Measurements from ENCODE around the gene VPS11.
A peak's percentile ranks its signal among the peaks of the same experiment; 100 is the strongest.

Gene VPS11

DNA sequence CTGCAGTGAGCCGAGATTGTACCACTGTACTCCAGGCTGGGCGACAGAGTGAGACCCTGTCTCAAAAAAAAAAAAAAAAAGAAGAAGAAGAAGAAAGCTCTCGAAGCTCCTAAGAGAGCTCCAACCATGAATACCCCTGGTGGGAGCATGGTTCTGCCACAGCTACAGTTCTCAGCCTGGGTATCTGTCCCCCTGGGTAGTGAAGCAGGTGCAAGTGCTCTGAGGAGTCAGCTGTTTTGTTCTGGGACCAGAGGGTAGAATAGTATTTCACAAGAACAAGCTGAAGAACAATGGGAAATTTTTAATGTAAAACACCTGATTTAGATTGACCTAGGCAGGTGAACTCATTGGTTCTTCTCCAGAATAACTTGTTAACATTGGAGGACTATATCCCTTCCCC, 6.4 kb upstream of the VPS11 start:
- TF ChIP-seq ZFX (IDR thresholded peaks at IDR 0.05), result no peak
- TF ChIP-seq, protein P1, sequence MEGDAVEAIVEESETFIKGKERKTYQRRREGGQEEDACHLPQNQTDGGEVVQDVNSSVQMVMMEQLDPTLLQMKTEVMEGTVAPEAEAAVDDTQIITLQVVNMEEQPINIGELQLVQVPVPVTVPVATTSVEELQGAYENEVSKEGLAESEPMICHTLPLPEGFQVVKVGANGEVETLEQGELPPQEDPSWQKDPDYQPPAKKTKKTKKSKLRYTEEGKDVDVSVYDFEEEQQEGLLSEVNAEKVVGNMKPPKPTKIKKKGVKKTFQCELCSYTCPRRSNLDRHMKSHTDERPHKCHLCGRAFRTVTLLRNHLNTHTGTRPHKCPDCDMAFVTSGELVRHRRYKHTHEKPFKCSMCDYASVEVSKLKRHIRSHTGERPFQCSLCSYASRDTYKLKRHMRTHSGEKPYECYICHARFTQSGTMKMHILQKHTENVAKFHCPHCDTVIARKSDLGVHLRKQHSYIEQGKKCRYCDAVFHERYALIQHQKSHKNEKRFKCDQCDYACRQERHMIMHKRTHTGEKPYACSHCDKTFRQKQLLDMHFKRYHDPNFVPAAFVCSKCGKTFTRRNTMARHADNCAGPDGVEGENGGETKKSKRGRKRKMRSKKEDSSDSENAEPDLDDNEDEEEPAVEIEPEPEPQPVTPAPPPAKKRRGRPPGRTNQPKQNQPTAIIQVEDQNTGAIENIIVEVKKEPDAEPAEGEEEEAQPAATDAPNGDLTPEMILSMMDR (conservative IDR thresholded peaks at IDR 0.05), result no peak
- no peak overlapping the region for H3K27ac ChIP-seq

DNA sequence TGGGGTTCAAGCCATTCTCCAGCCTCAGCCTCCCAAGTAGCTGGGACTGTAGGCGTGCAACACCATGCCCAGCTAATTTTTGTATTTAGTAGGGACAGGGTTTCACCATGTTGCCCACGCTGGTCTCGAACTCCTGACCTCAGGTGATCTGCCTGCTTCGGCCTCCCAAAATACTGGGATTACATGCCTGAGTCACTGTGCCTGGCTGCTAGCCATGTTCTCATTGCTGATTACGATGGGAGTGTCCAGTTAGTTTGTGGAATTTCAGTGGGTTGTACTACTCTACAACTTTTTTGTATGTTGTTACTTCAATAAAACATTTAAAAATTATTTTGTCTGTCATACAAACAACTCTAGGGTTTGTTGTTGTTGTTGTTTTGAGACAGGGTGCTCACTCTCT, 4.8 kb upstream of the VPS11 start:
- TF ChIP-seq, protein P1 (conservative IDR thresholded peaks at IDR 0.05), result no peak
- TF ChIP-seq ZFX (IDR thresholded peaks at IDR 0.05), result no peak
- 0 out of 2 replicates have a peak overlapping the region, but pooled peaks have one; percentile 3 for H3K27ac ChIP-seq

DNA sequence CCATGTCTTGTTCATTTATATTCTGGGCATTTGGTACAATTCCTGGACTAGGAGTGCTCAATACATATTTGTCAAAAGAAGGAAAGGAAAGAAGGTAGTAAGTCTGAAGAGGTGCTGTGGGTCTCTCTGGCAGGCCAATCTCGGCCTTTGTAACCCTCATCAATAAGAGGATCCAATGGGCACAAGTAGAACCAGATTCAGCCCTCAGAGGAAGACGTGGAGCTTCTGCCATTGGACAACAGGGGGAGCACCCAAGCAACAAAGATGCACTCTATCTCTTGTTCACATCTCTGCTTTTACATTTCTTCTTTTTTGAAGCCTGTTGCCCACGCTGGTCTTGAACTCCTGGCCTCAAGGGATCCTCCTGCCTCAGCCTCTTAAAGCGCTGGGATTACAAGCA, 2.2 kb upstream of the VPS11 start:
- no peak overlapping the region for H3K27ac ChIP-seq
- TF ChIP-seq, protein P1 (conservative IDR thresholded peaks at IDR 0.05), result no peak; the same call in 1 of the 2 replicates
- TF ChIP-seq ZFX (IDR thresholded peaks at IDR 0.05), result no peak

DNA sequence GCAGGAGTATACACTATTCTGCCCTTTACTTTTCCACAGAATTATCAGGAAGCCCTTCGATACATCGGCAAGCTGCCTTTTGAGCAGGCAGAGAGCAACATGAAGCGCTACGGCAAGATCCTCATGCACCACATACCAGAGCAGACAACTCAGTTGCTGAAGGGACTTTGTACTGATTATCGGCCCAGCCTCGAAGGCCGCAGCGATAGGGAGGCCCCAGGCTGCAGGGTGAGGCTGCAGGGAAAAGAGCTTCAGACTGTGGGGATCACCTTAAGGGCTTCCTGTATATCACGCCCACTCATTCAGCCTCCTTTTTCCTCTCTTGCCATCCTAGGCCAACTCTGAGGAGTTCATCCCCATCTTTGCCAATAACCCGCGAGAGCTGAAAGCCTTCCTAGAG, 10.2 kb downstream of the VPS11 start:
- no peak overlapping the region for H3K27ac ChIP-seq
- TF ChIP-seq, protein P1 (conservative IDR thresholded peaks at IDR 0.05), result no peak
- TF ChIP-seq ZFX (IDR thresholded peaks at IDR 0.05), result no peak

DNA sequence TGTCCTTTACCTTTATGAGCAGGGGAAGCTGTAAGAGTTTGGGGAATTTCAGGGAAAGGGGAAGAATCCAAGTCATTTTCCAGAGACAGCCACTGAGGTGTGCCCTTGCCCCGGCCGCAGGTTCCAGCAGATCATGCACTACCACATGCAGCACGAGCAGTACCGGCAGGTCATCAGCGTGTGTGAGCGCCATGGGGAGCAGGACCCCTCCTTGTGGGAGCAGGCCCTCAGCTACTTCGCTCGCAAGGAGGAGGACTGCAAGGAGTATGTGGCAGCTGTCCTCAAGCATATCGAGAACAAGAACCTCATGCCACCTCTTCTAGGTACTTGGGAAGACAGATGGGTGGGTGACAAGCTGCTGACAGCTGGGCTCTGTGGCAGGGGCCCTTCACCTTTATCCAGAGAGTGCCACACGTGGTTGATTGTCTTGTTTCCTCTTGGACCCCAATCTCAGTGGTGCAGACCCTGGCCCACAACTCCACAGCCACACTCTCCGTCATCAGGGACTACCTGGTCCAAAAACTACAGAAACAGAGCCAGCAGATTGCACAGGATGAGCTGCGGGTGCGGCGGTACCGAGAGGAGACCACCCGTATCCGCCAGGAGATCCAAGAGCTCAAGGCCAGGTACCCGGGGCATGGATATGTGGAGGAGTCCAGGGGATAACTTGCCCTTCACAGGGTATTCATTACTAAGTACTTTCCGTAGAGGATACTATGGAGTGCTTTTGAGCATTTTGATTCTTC, 11.2 kb downstream of the VPS11 start:
- TF ChIP-seq, protein P1 (conservative IDR thresholded peaks at IDR 0.05), result no peak
- TF ChIP-seq ZFX (IDR thresholded peaks at IDR 0.05), result no peak
- H3K27ac ChIP-seq, result no peak overlapping the region

DNA sequence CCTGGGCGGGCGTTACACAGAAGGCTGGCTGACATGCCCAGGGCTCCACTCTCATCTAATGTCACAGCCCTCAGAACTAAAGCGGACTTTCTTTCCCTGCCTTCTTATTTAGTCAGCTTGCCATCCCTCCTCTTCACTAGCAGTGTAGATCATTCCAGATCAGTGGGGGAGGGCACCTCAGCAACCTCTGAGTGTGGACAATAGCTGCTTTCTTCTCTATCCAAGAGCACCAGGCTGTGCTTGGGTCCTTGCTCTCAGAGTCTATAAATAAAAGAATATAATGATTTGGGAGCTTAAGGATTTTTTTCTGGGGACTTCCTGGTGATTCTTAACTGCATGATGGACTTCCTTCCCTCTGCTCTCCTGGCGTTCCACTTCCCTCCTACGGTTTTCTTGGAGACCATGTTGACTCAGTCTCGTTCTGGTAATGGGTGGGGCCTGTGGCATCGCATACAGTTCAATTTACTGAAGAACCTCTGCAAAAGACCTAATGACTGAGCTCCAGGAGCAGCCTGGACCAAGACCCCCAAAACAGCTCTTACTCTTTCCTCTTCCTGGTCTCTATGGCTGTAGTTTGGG, 14.2 kb downstream of the VPS11 start:
- no peak for TF ChIP-seq ZFX (IDR thresholded peaks at IDR 0.05)
- TF ChIP-seq, protein P1 (conservative IDR thresholded peaks at IDR 0.05), result no peak
- H3K27ac ChIP-seq, result no peak overlapping the region

DNA sequence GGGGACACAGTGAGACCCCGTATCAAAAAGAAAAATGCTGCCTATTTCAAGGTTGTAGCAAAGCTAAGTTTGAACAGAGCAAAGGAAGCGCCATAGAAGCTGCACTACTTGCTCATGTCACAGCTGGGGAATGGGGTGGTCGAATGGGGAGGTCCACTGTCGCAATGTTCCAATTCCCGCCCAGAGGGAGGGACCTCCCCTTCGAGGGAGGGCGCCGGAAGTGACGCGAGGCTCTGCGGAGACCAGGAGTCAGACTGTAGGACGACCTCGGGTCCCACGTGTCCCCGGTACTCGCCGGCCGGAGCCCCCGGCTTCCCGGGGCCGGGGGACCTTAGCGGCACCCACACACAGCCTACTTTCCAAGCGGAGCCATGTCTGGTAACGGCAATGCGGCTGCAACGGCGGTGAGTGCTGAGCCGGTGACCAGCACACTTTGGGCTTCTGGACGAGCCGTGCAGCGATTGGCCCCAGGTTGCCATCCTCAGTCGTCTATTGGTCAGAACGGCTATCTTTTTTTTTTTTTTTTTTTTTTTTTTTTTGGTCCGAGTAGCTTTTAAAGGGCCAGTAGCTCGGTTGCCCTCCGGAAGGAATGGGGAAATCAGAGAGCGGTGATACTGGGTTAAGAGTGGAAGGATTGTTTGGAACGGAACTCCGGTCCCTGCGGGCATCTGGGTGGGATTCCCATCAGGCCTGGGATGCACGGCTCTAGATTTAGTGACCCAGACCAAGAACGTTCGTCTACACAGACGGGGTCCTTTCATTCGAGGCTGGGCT, 17.2 kb downstream of the VPS11 start, which contains the start of gene HMBS:
TSS of gene HMBS (plus strand) at position 219 of the 774 bp plus-strand sequence. CDS start at position 372, 153 bp downstream.
- TF ChIP-seq ZFX (IDR thresholded peaks at IDR 0.05), result no peak
- TF ChIP-seq, protein P1 (conservative IDR thresholded peaks at IDR 0.05), result no peak
- H3K27ac ChIP-seq, result peak within 1 kb of the TSS; percentile 85
